Gastrocnemius medialis (tissue), 4 donors: ENCODE results near the gene LTB.

Source experiments
- CTCF ChIP-seq, 5 experiments: fragments of 450-650 bp in 3 of 5; fragments of 200-600 bp in 2 of 5; sonication (generic) in 2 of 5; IDR thresholded peaks in 4 of 5; conservative IDR thresholded peaks in 1 of 5; 1 replicate in 4 of 5; 2 replicates in 1 of 5; pipeline ENCODE4 v1.5.1; 2016 to 2019; ENCODE audit warnings: antibody characterized with exemption in 5 of 5, mild to moderate bottlenecking in 3 of 5, moderate library complexity in 3 of 5
- POLR2A ChIP-seq, 2 donors: fragments of 450-650 bp; IDR thresholded peaks; one replicate each; pipeline ENCODE4 v1.6.1; 2017; ENCODE audit warnings: antibody characterized with exemption in 2 of 2, mild to moderate bottlenecking in 2 of 2, moderate library complexity in 2 of 2

GRCh38 chr6:31569861-31570536 lies 12.2 kb downstream of the LTB start:
- TF ChIP-seq CTCF (IDR thresholded peaks at IDR 0.05 in 4 of 5, conservative IDR thresholded peaks at IDR 0.05 in 1 of 5): no peak
- TF ChIP-seq POLR2A (IDR thresholded peaks at IDR 0.05): no peak
